NCI-H345 (cell line): ENCODE data around the gene MYDGF.
A peak's percentile ranks its signal among the peaks of the same experiment; 100 is the strongest.
"Not testable (repeated sequence)": the region's sequence is repeated elsewhere in the genome, so short reads cannot be mapped to it uniquely, and the experiment has no call there.

Experiments used
- DNase-seq: peaks from one replicate; lab custom pipeline; 2025; lab: John Stamatoyannopoulos, UW

The MYDGF gene

GRCh38 chr19:4669723-4670480, at the start of gene MYDGF:
Gene MYDGF, minus strand, starts transcription at chr19:4670342. Its CDS starts 8 bp downstream, at chr19:4670334.
- peak; percentile 92 for DNase-seq

GRCh38 chr19:4719499-4719866, 49.3 kb upstream of the MYDGF start:
- no peak for DNase-seq

DNA sequence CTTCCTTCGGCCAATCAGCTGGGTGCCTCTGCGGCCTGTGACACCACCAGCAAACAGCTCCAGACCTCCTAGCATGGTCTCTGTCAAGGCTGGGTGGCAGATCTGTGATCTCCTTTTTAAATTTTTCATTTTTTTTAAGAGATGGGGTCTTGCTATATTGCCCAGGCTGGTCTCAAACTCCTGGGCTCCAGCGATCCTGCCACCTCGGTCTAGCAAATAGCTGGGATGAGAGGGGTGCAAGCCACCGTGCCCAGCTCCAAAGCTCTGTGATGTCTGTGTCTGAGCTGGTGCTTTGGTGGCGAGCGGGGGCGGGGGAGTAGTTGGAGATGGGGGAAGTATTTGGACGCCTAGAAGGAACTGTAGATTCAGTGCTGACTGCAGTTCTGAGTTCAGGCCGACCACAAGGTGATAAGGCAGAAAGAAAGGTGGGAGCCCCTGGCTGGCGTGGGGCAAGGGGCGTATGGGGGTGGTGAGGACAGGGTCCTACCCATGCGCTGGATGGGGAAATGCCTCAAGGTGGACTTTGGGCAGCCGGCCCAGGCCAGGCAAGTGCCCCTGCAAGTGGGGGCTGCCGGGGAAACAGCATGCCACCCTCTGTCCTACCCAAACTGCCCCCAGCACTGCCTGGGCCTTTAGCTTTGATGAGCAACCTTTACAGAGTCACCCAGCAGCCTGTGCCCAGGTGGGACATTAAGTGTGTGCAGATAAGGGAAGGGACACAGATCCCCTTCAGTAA, 48.0 kb upstream of the MYDGF start:
- DNase-seq = no peak

DNA sequence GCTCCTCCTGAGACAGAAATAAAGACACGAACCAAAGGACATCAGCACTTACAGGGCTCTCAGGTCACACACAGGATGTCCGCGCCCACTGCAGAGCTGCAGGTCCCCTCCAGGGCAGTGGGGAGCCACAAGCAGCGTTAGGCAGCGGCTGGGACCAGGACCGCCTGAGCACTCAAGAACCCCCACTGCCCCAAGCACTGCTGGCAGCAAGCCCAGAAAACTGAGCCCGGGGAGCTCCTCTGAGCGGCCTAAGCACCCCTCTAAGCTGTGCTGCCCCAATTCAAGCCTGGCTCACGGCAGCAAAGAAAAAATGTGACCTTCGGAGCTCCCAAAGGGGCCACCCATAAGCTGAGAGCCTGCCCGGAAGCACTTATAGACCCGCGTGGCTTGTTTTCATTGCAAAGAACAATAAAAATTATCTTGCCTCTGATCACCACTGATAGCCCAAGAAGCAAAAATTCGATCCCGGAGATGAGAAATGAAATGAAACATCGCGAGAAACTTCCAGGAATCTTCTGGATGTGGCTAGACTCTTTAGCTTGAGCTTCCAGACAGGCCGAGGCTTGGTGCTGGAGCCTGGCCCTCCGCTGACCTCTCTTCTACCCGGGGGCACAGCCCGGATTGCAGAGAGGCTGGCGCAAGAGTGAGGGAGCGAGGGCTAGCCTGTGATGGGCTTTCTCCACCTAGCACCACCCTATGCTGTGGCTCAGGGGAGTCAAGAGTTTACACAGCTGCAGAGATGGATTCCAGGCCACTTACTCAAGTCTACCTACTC, 47.2 kb upstream of the MYDGF start:
- peak; percentile 9 for DNase-seq

- no peak for DNase-seq
These were observed 45.5 kb upstream of the MYDGF start for GRCh38 chr19:4715529-4716221.

DNA sequence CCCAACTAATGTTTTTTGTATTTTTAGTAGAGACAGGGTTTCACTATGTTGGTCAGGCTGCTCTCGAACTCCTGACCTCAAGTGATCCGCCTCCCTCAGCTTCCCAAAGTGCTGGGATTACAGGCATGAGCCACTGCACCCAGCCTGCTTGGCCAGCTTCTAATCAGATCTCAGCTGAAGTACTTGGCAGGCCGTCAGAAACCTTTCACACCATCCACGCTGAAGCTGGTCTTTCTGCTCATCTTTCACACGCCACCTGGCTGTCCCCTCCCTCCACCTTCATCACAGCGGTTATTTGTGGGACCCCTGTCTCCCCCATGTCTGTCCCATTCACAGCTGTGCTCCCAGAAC, 45.0 kb upstream of the MYDGF start:
- not testable (repeated sequence) for DNase-seq

- no peak for DNase-seq
These were observed 43.9 kb upstream of the MYDGF start for GRCh38 chr19:4714016-4714415.

- no peak for DNase-seq
These were observed 43.3 kb upstream of the MYDGF start for GRCh38 chr19:4713384-4713951.

GRCh38 chr19:4712771-4713170, 42.6 kb upstream of the MYDGF start:
- no peak for DNase-seq

DNA sequence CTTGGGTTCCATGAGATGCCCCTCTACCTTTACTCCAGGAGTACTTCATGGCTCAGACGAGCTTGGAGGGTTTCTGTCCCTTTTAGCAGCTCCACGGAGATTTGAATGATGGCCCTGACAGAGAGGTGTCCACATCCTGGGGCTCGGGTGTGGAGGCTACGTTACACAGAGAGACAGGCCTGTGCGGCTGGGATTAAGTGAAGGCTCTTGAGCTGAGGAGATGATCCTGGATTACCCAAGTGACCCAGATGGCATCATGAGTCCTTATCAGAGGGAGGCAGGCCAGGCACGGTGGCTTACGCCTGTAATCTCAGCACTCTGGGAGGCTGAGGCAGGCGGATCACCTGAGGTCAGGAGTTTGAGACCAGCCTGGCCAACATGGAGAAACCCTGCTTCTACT, 41.1 kb upstream of the MYDGF start:
- no peak for DNase-seq

DNA sequence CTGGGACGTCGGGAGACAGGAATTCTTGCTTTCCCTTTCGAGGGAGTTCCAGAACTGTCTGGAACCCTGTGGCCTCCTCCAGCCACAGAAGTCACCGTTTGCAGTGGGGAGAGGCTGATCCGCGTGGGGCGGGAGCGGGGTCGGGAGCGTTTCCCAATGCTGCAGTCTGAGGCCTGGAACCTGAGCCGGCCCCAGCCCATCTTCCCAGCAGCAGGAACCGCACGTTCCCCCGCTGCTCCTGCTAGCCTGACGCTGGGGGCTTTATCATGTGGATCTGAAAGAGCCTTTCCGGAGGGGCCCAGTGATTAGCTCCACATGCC, 40.1 kb upstream of the MYDGF start:
- DNase-seq = no peak

GRCh38 chr19:4709440-4710280, 39.5 kb upstream of the MYDGF start:
- DNase-seq = no peak

- DNase-seq = no peak
These were observed 38.0 kb upstream of the MYDGF start for GRCh38 chr19:4707956-4708650.

GRCh38 chr19:4707322-4707721, 37.2 kb upstream of the MYDGF start:
- no peak for DNase-seq

DNA sequence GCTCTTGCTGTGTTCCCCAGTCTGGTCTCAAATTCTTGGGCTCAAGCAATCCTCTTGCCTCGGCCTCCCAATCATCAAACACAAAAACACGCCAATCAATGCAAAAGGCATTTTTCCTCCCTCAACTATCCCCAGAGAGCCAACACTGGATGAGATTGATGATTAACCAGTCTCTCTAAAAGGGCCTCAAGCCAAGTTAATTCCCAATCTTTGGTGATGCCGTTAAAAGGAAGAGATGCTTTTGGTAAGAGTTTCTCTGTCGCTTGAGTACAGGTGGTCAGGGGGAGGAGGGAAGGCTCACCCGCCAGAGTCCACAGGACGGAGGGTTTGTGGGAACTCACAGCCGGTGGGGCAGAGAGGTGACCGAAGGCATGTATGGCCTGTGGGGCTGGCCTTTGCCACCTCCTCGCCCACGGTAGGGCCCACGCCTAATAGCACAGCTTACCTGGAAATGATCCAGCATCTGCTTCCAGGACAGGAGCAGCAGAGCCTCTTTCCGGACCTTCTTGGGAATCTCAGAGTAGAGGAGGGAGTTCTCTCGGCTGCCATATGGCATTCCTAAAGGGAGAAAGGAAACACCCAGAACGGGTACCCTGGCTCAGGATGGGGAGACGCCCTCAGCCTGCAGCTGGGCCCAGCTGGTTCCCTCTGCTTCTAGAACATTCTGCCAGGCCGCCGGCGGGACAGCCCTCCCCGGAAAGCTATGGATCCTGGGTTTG, 35.4 kb upstream of the MYDGF start:
- no peak for DNase-seq

DNA sequence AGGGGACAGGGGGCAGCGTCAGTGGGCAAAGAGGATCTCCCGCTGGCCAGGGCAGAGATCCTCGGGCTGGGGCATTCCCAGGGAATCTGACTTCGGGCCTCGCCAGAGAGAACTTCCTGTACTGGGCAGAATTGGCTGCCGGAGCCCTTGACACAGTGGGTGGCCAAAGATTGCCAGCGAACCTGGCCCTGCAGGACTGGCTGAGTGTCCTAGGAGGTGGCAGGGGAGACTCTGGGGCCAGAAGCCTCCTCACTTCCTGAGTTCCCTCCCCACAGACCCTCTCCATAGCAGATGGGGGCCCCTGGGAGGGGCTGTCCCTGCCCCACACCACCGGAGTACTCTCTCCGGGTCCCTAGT, 34.2 kb upstream of the MYDGF start:
- no peak for DNase-seq

- DNase-seq = no peak
These were observed 33.7 kb upstream of the MYDGF start for GRCh38 chr19:4703671-4704316.

- no peak for DNase-seq
These were observed 32.6 kb upstream of the MYDGF start for GRCh38 chr19:4702764-4703163.

DNA sequence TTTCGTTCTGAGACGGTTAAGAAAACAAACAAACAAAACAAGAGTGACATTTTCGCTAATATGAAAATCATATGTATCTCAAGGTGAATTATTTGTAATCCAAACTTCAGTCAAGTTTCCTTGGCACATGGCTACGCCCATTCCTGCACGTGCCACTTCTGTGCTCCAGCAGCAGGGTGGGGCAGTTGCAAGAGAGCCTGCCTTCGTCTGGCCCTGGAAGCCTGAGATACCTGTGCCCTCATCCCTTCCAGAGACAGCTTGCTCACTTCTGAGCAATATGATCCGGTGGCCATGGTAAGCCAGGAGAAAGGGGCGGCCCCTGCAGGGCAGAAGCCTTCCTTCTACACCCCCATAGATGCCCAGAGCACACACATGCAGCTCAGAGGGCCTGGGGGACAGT, 31.4 kb upstream of the MYDGF start:
- DNase-seq = no peak

DNA sequence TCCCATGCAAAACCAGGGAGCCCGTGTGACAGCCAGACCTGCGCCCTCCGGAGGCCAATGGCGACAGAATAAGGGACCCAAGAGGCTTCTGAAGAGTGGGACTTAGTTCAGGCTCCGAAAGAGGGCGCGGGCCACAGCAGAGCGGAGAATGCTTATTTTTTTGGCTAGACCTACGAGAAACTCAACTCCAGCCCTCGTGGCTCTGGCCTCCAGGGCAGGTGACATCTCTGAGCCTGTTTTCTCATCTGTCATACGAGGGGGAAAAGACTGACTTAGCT, 30.5 kb upstream of the MYDGF start:
- no peak for DNase-seq
